ENCODE data around the gene TTC23.

The TTC23 gene

DNA sequence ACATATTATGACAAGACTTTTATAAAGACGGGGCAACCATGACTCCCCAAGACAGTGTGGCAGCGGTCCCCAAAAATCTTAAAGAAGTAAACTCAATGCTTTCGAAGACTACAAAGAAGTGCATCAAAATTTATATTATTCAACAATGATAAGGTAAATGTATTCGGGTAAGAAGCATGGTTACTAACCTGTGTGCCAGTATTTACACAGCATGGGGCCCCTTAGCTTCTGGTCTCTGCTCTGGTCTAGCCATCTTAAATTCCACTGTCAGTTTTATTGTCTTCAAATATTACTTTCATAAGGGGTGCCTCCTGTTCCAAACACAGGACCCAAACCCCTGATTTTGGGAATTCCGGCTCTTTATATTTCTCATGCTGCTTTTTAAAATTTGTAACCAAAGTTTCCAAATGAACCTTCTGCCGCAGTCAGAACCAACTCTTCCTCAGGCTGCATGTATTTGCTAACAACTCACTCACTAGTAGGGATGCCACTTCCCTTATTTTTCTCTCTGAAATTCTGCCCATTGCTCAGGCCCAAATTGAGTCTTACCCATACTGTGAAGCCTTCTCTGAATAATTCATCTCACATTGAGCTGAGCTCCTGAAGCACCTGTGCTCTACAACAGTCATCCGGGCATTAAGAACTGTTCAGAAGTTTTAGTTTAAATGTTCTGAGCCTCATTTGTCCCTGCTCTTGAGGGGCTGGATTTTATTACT, 1.2 kb downstream of the TTC23 start:
- TF ChIP-seq, protein P1, sequence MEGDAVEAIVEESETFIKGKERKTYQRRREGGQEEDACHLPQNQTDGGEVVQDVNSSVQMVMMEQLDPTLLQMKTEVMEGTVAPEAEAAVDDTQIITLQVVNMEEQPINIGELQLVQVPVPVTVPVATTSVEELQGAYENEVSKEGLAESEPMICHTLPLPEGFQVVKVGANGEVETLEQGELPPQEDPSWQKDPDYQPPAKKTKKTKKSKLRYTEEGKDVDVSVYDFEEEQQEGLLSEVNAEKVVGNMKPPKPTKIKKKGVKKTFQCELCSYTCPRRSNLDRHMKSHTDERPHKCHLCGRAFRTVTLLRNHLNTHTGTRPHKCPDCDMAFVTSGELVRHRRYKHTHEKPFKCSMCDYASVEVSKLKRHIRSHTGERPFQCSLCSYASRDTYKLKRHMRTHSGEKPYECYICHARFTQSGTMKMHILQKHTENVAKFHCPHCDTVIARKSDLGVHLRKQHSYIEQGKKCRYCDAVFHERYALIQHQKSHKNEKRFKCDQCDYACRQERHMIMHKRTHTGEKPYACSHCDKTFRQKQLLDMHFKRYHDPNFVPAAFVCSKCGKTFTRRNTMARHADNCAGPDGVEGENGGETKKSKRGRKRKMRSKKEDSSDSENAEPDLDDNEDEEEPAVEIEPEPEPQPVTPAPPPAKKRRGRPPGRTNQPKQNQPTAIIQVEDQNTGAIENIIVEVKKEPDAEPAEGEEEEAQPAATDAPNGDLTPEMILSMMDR (IDR thresholded peaks at IDR 0.05): no peak

GRCh38 chr15:99247062-99247461, 2.3 kb downstream of the TTC23 start:
- TF ChIP-seq, protein P1 (IDR thresholded peaks at IDR 0.05): no peak

DNA sequence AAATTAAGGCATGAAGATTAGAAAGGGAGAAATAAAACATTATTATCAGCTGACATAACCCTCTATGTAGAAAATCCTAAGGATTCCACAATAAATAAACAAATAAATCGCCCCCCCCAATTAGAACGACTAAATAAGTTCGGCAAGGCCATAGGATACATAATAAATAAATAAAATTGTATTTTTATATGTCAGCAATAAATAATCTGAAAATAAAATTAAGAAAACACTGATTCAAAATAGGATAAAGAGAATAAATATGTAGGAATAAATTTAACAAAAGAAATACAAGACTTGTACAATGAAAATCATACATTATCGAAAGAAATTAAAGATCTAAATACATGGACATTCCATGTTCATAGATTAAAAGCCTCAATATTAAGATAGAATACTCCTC, 5.1 kb downstream of the TTC23 start:
- TF ChIP-seq, protein P1 (IDR thresholded peaks at IDR 0.05): no peak

DNA sequence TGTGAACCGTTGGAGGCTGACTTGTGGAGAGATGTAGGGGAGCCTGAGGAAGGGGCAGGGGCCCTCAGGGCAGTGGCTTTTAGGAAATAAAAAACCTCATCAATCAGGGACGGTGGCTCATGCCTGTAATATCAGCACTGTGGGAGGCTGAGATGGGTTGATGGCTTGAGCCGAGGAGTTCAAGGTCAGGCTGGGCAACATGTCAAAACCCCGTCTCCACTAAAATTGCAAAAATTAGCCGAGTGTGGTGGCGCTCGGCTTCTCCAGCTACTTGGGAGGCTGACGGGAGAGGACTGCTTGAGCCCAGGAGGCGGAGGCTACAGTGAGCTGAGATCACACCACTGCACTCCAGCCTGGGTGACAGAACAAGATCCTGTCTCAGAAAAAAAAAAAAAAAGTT, 7.6 kb downstream of the TTC23 start:
- TF ChIP-seq, protein P1 (IDR thresholded peaks at IDR 0.05): no peak

GRCh38 chr15:99239545-99240198, 9.7 kb downstream of the TTC23 start:
- TF ChIP-seq, protein P1 (IDR thresholded peaks at IDR 0.05): no peak

DNA sequence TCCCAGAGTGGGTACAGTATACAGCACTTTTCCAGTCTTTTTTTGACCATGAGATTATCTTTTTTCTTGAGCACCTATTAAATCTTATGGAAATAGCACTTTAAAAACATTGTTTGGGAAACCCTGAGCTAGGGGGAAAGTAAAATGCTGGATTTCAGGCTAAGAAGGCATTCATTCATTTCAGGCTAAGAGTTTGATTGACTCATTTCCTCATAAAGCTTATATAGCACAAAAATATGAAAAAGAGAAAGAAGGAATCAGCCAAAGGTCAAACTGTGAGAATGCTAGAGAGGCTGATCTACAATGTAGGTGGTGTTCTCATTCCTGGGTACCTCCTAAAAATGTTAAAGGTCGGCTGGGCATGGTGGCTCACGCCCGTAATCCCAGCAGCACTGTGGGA, 10.5 kb downstream of the TTC23 start:
- TF ChIP-seq, protein P1 (IDR thresholded peaks at IDR 0.05): no peak

DNA sequence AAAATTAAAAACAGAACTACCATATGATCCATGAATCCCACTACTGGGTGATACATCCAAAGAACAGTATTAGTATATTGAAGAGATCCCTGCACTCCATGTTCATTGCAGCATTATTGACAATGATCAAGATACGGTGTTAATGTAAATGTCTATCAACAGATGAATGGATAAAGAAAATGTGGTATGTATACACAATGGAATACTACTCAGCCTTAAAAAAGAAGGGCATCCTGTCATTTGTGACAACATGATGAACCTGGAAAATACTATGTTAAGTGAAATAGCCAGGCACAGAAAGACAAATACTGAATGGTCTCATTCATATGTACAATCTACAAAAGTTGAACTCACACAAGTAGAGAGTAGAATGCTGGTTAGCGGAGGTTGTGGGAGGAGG, 16.6 kb downstream of the TTC23 start:
- TF ChIP-seq, protein P1 (IDR thresholded peaks at IDR 0.05): no peak
